ENCODE data around the gene ZP3.
"Not testable (repeated sequence)": the region's sequence is repeated elsewhere in the genome, so short reads cannot be mapped to it uniquely, and the experiment has no call there.

Gene ZP3

DNA sequence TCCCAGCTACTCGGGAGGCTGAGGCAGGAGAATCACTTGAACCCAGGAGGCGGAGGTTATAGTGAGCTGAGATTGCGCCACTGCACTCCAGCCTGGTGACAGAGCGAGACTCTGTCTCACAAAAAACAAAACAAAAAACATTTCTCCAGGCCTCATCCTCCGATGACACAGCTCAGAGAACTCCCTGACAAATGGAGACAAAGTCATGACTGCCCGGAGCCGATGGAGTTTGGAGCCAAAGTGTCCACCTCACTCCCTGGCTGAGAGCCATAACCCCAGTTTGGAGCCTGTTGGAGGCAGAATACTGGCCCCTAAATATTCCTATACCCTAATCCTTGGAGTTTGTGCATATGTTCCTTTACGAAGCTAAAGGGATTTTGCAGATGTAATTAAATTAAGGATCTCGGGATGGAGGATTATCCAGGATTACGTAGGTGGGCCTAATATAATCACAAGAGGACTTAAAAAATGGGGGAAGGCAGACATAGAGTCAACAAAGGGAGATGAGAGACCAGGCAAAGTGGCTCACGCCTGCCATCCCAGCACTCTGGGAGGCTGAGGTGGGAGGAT, 38.0 kb upstream of the ZP3 start:
- H3K4me3 ChIP-seq (ENCODE audit: control insufficient read depth, low read depth, low read length), result no peak overlapping the region
- TF ChIP-seq CTCF (IDR thresholded peaks at IDR 0.05; ENCODE audit: control insufficient read depth, insufficient read depth, low read depth, low read length, missing control alignments), result no peak
- DNase-seq (ENCODE audit: low read depth), result no peak

DNA sequence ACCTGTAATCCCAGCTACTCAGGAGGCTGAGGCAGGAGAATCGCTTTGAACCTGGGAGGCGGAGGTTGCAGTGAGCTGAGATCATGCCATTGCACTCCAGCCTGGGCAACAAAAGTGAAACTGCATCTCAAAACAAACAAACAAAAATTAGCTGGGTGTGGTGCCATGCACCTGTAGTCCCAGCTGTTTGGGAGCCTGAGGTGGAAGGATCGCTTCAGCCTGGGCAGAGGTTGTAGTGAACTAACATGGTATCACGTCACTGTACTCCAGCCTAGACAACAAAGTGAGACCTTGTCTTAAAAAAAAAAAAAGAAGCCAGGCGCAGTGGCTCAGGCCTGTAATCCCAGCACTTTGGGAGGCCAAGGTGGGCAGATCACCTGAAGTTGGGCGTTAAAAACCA, 37.0 kb upstream of the ZP3 start:
- H3K4me3 ChIP-seq (ENCODE audit: control insufficient read depth, low read depth, low read length); DNase-seq (ENCODE audit: low read depth): not testable (repeated sequence)

DNA sequence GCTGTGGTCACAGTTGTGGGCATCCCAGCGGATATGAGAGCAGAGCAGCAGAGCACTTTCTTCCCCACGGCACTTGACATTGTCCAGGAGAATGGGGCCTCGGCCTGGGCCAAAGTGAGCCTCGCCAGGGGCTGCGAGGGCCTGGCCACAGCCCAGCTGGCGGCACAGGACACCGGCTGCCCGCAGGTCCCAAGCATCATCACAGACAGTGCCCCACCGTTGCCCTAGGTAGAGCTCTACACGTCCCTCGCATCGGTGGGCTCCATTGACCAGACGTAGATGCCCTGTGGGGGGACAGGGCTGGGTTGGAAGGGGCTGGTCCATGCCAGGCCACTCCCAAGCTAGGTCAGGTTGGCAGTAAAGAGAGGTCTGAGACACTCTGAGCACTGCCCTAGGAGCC, 34.7 kb upstream of the ZP3 start:
- no peak for TF ChIP-seq CTCF (IDR thresholded peaks at IDR 0.05; ENCODE audit: control insufficient read depth, insufficient read depth, low read depth, low read length, missing control alignments)

DNA sequence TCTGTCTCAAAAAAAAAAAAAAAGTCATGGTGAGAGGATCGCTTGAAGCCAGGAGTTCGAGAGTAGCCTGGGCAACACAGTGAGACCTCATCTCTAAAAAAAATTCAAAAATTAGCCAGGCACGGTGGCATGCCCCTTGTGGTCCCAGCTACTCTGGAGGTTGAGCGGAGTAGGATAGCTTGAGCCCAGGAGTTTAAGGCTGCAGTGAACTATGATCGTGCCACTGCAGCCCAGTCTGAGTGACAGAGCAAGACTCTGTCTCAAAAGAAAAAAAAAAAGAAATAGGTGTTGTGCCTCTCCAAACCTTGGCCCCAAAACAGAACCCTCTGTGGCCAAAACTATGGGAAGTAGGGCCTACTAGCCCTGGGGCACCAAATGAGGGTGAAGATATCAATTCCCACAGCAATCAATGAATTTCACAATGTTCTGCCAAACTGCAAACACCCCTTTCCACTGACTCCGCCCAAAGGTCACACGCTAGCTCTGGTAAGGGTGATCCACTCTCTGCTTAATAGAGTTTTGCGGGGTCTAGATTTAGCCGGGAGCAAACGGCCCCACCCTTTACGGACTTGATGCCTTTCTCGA, 32.1 kb upstream of the ZP3 start:
- H3K4me3 ChIP-seq (ENCODE audit: control insufficient read depth, low read depth, low read length), result peak overlapping the region; percentile 31
- TF ChIP-seq CTCF (IDR thresholded peaks at IDR 0.05; ENCODE audit: control insufficient read depth, insufficient read depth, low read depth, low read length, missing control alignments), result no peak
- no peak for DNase-seq (ENCODE audit: low read depth)

More for the DNA sequence above, 34.7 kb upstream of the ZP3 start:
- no peak for DNase-seq (ENCODE audit: low read depth)
- H3K4me3 ChIP-seq (ENCODE audit: control insufficient read depth, low read depth, low read length), result no peak overlapping the region

GRCh38 chr7:76393116-76394031, 31.4 kb upstream of the ZP3 start:
- H3K4me3 ChIP-seq (ENCODE audit: control insufficient read depth, low read depth, low read length), result peak overlapping the region; percentile 40
- TF ChIP-seq CTCF (IDR thresholded peaks at IDR 0.05; ENCODE audit: control insufficient read depth, insufficient read depth, low read depth, low read length, missing control alignments), result no peak
- DNase-seq (ENCODE audit: low read depth), result no peak

- no peak for TF ChIP-seq CTCF (IDR thresholded peaks at IDR 0.05; ENCODE audit: control insufficient read depth, insufficient read depth, low read depth, low read length, missing control alignments)
- DNase-seq (ENCODE audit: low read depth), result no peak
- H3K4me3 ChIP-seq (ENCODE audit: control insufficient read depth, low read depth, low read length), result no peak overlapping the region
These were observed 29.8 kb upstream of the ZP3 start for GRCh38 chr7:76394957-76395356.

DNA sequence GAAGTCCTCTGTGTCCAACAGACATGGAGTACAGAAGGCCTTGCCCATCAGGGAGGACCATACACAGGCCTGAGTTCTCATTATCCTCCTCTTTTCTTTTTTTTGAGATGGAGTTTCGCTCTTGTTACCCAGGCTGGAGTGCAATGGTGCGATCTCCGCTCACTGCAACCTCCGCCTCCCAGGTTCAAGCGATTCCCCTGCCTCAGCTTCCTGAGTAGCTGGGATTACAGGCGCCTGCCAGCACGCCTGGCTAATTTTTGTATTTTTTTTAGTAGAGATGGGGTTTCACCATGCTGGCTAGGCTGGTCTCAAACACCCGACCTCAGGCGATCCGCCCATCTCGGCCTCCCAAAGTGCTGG, 29.2 kb upstream of the ZP3 start:
- DNase-seq (ENCODE audit: low read depth); H3K4me3 ChIP-seq (ENCODE audit: control insufficient read depth, low read depth, low read length): not testable (repeated sequence)
